DND-41 (cell line): ENCODE data around the gene PDE12.

Source experiments
- CTCF ChIP-seq: IDR thresholded peaks from 2 replicates; pipeline ENCODE4 v1.5.1; 2012; ENCODE audit warnings: borderline replicate concordance, low read length, moderate library complexity, mild to moderate bottlenecking; ENCODE audit not compliant: poor library complexity, severe bottlenecking; ENCODE audit errors: extremely low read depth
- EZH2 ChIP-seq: IDR thresholded peaks from 3 replicates; pipeline ENCODE4 v1.6.1; 2012; ENCODE audit warnings: borderline replicate concordance, low read depth, mild to moderate bottlenecking, moderate library complexity, low read length, inconsistent platforms; ENCODE audit not compliant: severe bottlenecking

- no peak for TF ChIP-seq EZH2
- no peak for TF ChIP-seq CTCF
Observed at GRCh38 chr3:57530071-57530608, 25.9 kb upstream of the PDE12 start.
